OCI-LY1 (cell line): ENCODE data around the gene SLC43A2.

ENCODE experiments used
- H2AFZ ChIP-seq: fragments of 200-600 bp; sonication (generic), shearing (Covaris generic); 2 replicates; pipeline ENCODE4 v1.6.0; 2014; ENCODE audit warnings: antibody characterized with exemption, mild to moderate bottlenecking, low read length
- H3F3A ChIP-seq: fragments of 200-600 bp; sonication (generic), shearing (Covaris generic); 2 replicates; pipeline ENCODE4 v1.6.0; 2014; ENCODE audit warnings: mild to moderate bottlenecking, antibody characterized with exemption, low read length, moderate library complexity; ENCODE audit not compliant: insufficient read depth
- H3K27ac ChIP-seq: fragments of 200-600 bp; sonication (generic); 2 replicates; pipeline ENCODE4 v1.5.1; 2014; ENCODE audit warnings: low read length, mixed run types, mild to moderate bottlenecking, low read depth; ENCODE audit not compliant: poor library complexity, severe bottlenecking
- H3K27me3 ChIP-seq: fragments of 200-600 bp; sonication (generic); 2 replicates; pipeline ENCODE4 v1.6.0; 2014; ENCODE audit warnings: antibody characterized with exemption, mild to moderate bottlenecking, low read length, moderate library complexity; ENCODE audit not compliant: insufficient read depth
- H3K36me3 ChIP-seq: fragments of 200-600 bp; sonication (generic); 2 replicates; pipeline ENCODE4 v1.6.1; 2014; ENCODE audit warnings: mild to moderate bottlenecking, antibody characterized with exemption, low read length, moderate library complexity, mixed read lengths; ENCODE audit not compliant: insufficient read depth
- H3K4me1 ChIP-seq: fragments of 200-600 bp; sonication (generic); 2 replicates; pipeline ENCODE4 v1.5.1; 2014; ENCODE audit warnings: mild to moderate bottlenecking, low read length, moderate library complexity; ENCODE audit not compliant: insufficient read depth, severe bottlenecking
- H3K4me2 ChIP-seq: fragments of 200-600 bp; sonication (generic), shearing (Covaris generic); 2 replicates; pipeline ENCODE4 v1.6.1; 2014; ENCODE audit warnings: low read length
- H3K4me3 ChIP-seq: fragments of 200-600 bp; sonication (generic); 2 replicates; pipeline ENCODE4 v1.5.1; 2014; ENCODE audit warnings: low read length, low read depth, mild to moderate bottlenecking, mixed read lengths; ENCODE audit not compliant: poor library complexity, severe bottlenecking
- H3K79me2 ChIP-seq: fragments of 200-600 bp; shearing (Covaris generic); 2 replicates; pipeline ENCODE4 v1.6.1; 2016; ENCODE audit warnings: mixed run types, low read length, mixed read lengths; ENCODE audit not compliant: insufficient read depth
- H3K9ac ChIP-seq: fragments of 200-600 bp; sonication (generic), shearing (Covaris generic); 2 replicates; pipeline ENCODE4 v1.6.1; 2014; ENCODE audit warnings: mild to moderate bottlenecking, low read length, mixed read lengths
- H3K9me2 ChIP-seq: fragments of 200-600 bp; sonication (generic), shearing (Covaris generic); 2 replicates; pipeline ENCODE4 v1.6.1; 2014; ENCODE audit warnings: low read depth, mild to moderate bottlenecking, low read length, mixed read lengths
- H3K9me3 ChIP-seq: fragments of 200-600 bp; shearing (Covaris generic); 2 replicates; pipeline ENCODE4 v1.6.1; 2014; ENCODE audit warnings: low read length, mixed read lengths
- H4K20me1 ChIP-seq: fragments of 200-600 bp; sonication (generic), shearing (Covaris generic); 2 replicates; pipeline ENCODE4 v1.6.0; 2016; ENCODE audit warnings: mild to moderate bottlenecking, low read length; ENCODE audit not compliant: insufficient read depth
- CTCF ChIP-seq: fragments of 200-600 bp; sonication (generic), shearing (Covaris generic); IDR thresholded peaks from 2 replicates; pipeline ENCODE4 v1.5.1; 2017; ENCODE audit warnings: mild to moderate bottlenecking, antibody characterized with exemption, low read length, moderate library complexity, mixed read lengths
- EZH2 ChIP-seq: fragments of 200-600 bp; sonication (generic), shearing (Covaris generic); IDR thresholded peaks from 2 replicates; pipeline ENCODE4 v1.8.0; 2017; ENCODE audit warnings: borderline replicate concordance, mixed run types, mild to moderate bottlenecking, antibody characterized with exemption, low read length, moderate library complexity, mixed read lengths

Gene SLC43A2

GRCh38 chr17:1561420-1562175 is 67.0 kb downstream of the SLC43A2 start:
- H2AFZ ChIP-seq = no peak overlapping the region

GRCh38 chr17:1560858-1561355 is 67.7 kb downstream of the SLC43A2 start:
- Histone ChIP-seq H3K27me3 (no peaks in the 10 kb centered on the region), H2AFZ (no peak overlapping the region), H3K9ac (peak overlapping the region; percentile 79; the same call in 1 of the 2 replicates), H3K9me3 (no peaks in the 10 kb centered on the region), H3K27ac (no peak overlapping the region), H3F3A (no peaks in the 10 kb centered on the region), H3K79me2 (no peaks in the 10 kb centered on the region), H4K20me1 (no peaks in the 10 kb centered on the region), H3K4me2 (peak overlapping the region; percentile 92; the same call in 1 of the 2 replicates), H3K4me1 (peaks cover 29% of the 10 kb centered on the region), H3K36me3 (no peaks in the 10 kb centered on the region), H3K4me3 (no peak overlapping the region), H3K9me2 (no peaks in the 10 kb centered on the region)
- TF ChIP-seq CTCF (no peak), EZH2 (no peak)

More at GRCh38 chr17:1561420-1562175, 67.0 kb downstream of the SLC43A2 start:
- Histone ChIP-seq H3K9ac (peak overlapping the region; percentile 79), H3F3A (no peaks in the 10 kb centered on the region), H3K4me2 (peak overlapping the region; percentile 92), H4K20me1 (no peaks in the 10 kb centered on the region), H3K27ac (no peak overlapping the region), H3K4me1 (peaks cover 27% of the 10 kb centered on the region), H3K27me3 (no peaks in the 10 kb centered on the region), H3K79me2 (no peaks in the 10 kb centered on the region), H3K4me3 (peak overlapping the region; percentile 83), H3K9me2 (no peaks in the 10 kb centered on the region), H3K9me3 (no peaks in the 10 kb centered on the region), H3K36me3 (no peaks in the 10 kb centered on the region)
- TF ChIP-seq EZH2 (no peak), CTCF (peak; percentile 29)

- Histone ChIP-seq H3K9me3 (no peaks in the 10 kb centered on the region), H4K20me1 (no peaks in the 10 kb centered on the region), H3K9ac (no peak overlapping the region), H3K36me3 (no peaks in the 10 kb centered on the region), H3K9me2 (no peaks in the 10 kb centered on the region), H3K4me2 (no peak overlapping the region), H3K4me1 (peaks cover 36% of the 10 kb centered on the region), H3K27me3 (no peaks in the 10 kb centered on the region), H3K4me3 (no peak overlapping the region), H3K27ac (no peak overlapping the region), H2AFZ (no peak overlapping the region), H3K79me2 (no peaks in the 10 kb centered on the region), H3F3A (no peaks in the 10 kb centered on the region)
- TF ChIP-seq EZH2 (no peak), CTCF (no peak)
Observed at GRCh38 chr17:1560101-1560857, 68.4 kb downstream of the SLC43A2 start.
